Activated CD8-positive, alpha-beta T cell treated with anti-CD3 and anti-CD28 coated beads for 36 hours (primary cell): Measurements from ENCODE around the gene TSR2. TPM values are rescaled to one million over a fixed set of nuclear protein-coding genes. Genes with fewer than 3 reads are reported as not detected.

ENCODE experiments used
- ATAC-seq: fragments of 200-7000 bp; cut with Tn5 transposase; one replicate; pipeline ENCODE4 v1.10.0; 2021; ENCODE audit warnings: mild to moderate bottlenecking, moderate library complexity
- CTCF ChIA-PET: fragments of 350-600 bp; sonication (Branson Sonifier 250); formaldehyde crosslinking; loops from one replicate; lab custom pipeline; 2021; ENCODE audit warnings: antibody characterized with exemption; lab: Charles Lee
- POLR2A ChIA-PET: fragments of 350-600 bp; sonication (Branson Sonifier 250); formaldehyde crosslinking; loops from one replicate; lab custom pipeline; 2021; ENCODE audit warnings: antibody characterized with exemption; lab: Charles Lee
- DNase-seq: peaks from one replicate; pipeline ENCODE4 v3.0.0-alpha.2; 2020
- H3K27ac Mint-ChIP-seq: one replicate; pipeline ENCODE4 v1.8.0; 2021; ENCODE audit warnings: mild to moderate bottlenecking, mixed read lengths
- H3K27me3 Mint-ChIP-seq: one replicate; pipeline ENCODE4 v1.8.0; 2021; ENCODE audit warnings: mixed read lengths
- H3K36me3 Mint-ChIP-seq: one replicate; pipeline ENCODE4 v1.8.0; 2021; ENCODE audit warnings: low read depth, mixed read lengths
- H3K4me1 Mint-ChIP-seq: one replicate; pipeline ENCODE4 v1.8.0; 2021; ENCODE audit warnings: low read depth, mixed read lengths
- H3K4me3 Mint-ChIP-seq: one replicate; pipeline ENCODE4 v1.8.0; 2021; ENCODE audit warnings: mild to moderate bottlenecking, moderate library complexity, mixed read lengths
- H3K9me3 Mint-ChIP-seq: one replicate; pipeline ENCODE4 v1.8.0; 2021; ENCODE audit warnings: mixed read lengths
- CTCF ChIP-seq: fragments of 200-600 bp; IDR thresholded peaks from one replicate; pipeline ENCODE4 v1.8.0; 2022; ENCODE audit warnings: antibody characterized with exemption, mild to moderate bottlenecking
- intact Hi-C: fragments of 100-400 bp; cut with micrococcal nuclease; formaldehyde crosslinking; loops from one replicate; pipeline ENCODE4 v1.10.0; 2022
- total RNA-seq, 2 experiments: library from RNA; stranded (reverse); gene quantifications; one replicate each; pipeline ENCODE4 v1.2.3, GENCODE V29; 2021

TSR2 gene
- total RNA-seq, result 10 to 100 TPM; 31.2 to 32.5 TPM

GRCh38 chrX:54439960-54440871, at the start of gene TSR2:
Gene TSR2, plus strand, starts transcription at chrX:54440404. Its CDS starts 18 bp downstream, at chrX:54440422.
- peak; percentile 88 for DNase-seq
- no peak for TF ChIP-seq CTCF
- Mint-ChIP-seq H3K36me3 (peaks cover 19% of the 10 kb centered on the region), H3K9me3 (no peaks in the 10 kb centered on the region), H3K27me3 (no peaks in the 10 kb centered on the region), H3K4me3 (peak within 1 kb of the TSS; percentile 88), H3K27ac (peak within 1 kb of the TSS; percentile 87), H3K4me1 (peaks cover 24% of the 10 kb centered on the region)
- intact Hi-C loops, result no loop called here
- ChIA-PET POLR2A (interaction anchor here (0.8 to 1.4 kb wide), 4 partner anchors 14 to 263 kb away, joined by 3 to 4 read pairs (median 4); partner anchors contain the start of gene FAM120C), CTCF (interaction anchor here (0.6 to 1.3 kb wide), 2 partner anchors 259 to 340 kb away, joined by 3 read pairs; no protein-coding TSS in a partner anchor)
- ATAC-seq, result peak; percentile 97

- intact Hi-C loops, result no loop called here
- no peak overlapping the region for H3K4me3 Mint-ChIP-seq
- CTCF ChIA-PET, result no interaction called here
- H3K27me3 Mint-ChIP-seq, result no peaks in the 10 kb centered on the region
- no peak overlapping the region for H3K27ac Mint-ChIP-seq
- no peaks in the 10 kb centered on the region for H3K4me1 Mint-ChIP-seq
- TF ChIP-seq CTCF, result no peak
- POLR2A ChIA-PET, result no interaction called here
- no peak for ATAC-seq
- no peak for DNase-seq
- no peaks in the 10 kb centered on the region for H3K36me3 Mint-ChIP-seq
- H3K9me3 Mint-ChIP-seq, result no peaks in the 10 kb centered on the region
These were observed 43.1 kb upstream of the TSR2 start for GRCh38 chrX:54397113-54397512.

- POLR2A ChIA-PET, result no interaction called here
- Mint-ChIP-seq H3K9me3 (no peaks in the 10 kb centered on the region), H3K27me3 (peaks cover 7% of the 10 kb centered on the region), H3K36me3 (no peaks in the 10 kb centered on the region), H3K4me1 (peaks cover 7% of the 10 kb centered on the region), H3K4me3 (no peak overlapping the region), H3K27ac (no peak overlapping the region)
- intact Hi-C loops, result no loop called here
- DNase-seq (no peak), ATAC-seq (no peak)
- no peak for TF ChIP-seq CTCF
- CTCF ChIA-PET, result no interaction called here
These were observed 32.9 kb upstream of the TSR2 start for GRCh38 chrX:54407266-54407665.

- CTCF ChIA-PET, result no interaction called here
These were observed 28.5 kb upstream of the TSR2 start for GRCh38 chrX:54411732-54412131.

More at GRCh38 chrX:54411732-54412131, 28.5 kb upstream of the TSR2 start:
- peaks cover 18% of the 10 kb centered on the region for H3K4me1 Mint-ChIP-seq
- peaks cover 7% of the 10 kb centered on the region for H3K27me3 Mint-ChIP-seq
- ATAC-seq (no peak), DNase-seq (no peak)
- no peak overlapping the region for H3K4me3 Mint-ChIP-seq
- no peaks in the 10 kb centered on the region for H3K9me3 Mint-ChIP-seq
- no peak for TF ChIP-seq CTCF
- intact Hi-C loops, result no loop called here
- POLR2A ChIA-PET, result no interaction called here
- no peaks in the 10 kb centered on the region for H3K36me3 Mint-ChIP-seq
- no peak overlapping the region for H3K27ac Mint-ChIP-seq
